Panc1 (cell line): ENCODE results near the gene PCDH1.

ENCODE experiments used
- TF ChIP-seq, protein P1 (sequence below): fragments of 450-650 bp; IDR thresholded peaks from 2 replicates; pipeline ENCODE4 v1.5.1; 2017; ENCODE audit warnings: mild to moderate bottlenecking
- TF ChIP-seq, protein P2 (sequence below), 2 experiments: IDR thresholded peaks; 2 replicates each; pipeline ENCODE4 v1.6.1; 2011 to 2012; ENCODE audit warnings: low read depth in 2 of 2, control low read depth in 1 of 2, low read length in 1 of 2, mild to moderate bottlenecking in 1 of 2, moderate library complexity in 1 of 2; ENCODE audit not compliant: insufficient read depth in 1 of 2

GRCh38 chr5:141865406-141865805 lies 12.8 kb downstream of the PCDH1 start:
- TF ChIP-seq, protein P1, sequence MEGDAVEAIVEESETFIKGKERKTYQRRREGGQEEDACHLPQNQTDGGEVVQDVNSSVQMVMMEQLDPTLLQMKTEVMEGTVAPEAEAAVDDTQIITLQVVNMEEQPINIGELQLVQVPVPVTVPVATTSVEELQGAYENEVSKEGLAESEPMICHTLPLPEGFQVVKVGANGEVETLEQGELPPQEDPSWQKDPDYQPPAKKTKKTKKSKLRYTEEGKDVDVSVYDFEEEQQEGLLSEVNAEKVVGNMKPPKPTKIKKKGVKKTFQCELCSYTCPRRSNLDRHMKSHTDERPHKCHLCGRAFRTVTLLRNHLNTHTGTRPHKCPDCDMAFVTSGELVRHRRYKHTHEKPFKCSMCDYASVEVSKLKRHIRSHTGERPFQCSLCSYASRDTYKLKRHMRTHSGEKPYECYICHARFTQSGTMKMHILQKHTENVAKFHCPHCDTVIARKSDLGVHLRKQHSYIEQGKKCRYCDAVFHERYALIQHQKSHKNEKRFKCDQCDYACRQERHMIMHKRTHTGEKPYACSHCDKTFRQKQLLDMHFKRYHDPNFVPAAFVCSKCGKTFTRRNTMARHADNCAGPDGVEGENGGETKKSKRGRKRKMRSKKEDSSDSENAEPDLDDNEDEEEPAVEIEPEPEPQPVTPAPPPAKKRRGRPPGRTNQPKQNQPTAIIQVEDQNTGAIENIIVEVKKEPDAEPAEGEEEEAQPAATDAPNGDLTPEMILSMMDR = no peak
- TF ChIP-seq, protein P2, sequence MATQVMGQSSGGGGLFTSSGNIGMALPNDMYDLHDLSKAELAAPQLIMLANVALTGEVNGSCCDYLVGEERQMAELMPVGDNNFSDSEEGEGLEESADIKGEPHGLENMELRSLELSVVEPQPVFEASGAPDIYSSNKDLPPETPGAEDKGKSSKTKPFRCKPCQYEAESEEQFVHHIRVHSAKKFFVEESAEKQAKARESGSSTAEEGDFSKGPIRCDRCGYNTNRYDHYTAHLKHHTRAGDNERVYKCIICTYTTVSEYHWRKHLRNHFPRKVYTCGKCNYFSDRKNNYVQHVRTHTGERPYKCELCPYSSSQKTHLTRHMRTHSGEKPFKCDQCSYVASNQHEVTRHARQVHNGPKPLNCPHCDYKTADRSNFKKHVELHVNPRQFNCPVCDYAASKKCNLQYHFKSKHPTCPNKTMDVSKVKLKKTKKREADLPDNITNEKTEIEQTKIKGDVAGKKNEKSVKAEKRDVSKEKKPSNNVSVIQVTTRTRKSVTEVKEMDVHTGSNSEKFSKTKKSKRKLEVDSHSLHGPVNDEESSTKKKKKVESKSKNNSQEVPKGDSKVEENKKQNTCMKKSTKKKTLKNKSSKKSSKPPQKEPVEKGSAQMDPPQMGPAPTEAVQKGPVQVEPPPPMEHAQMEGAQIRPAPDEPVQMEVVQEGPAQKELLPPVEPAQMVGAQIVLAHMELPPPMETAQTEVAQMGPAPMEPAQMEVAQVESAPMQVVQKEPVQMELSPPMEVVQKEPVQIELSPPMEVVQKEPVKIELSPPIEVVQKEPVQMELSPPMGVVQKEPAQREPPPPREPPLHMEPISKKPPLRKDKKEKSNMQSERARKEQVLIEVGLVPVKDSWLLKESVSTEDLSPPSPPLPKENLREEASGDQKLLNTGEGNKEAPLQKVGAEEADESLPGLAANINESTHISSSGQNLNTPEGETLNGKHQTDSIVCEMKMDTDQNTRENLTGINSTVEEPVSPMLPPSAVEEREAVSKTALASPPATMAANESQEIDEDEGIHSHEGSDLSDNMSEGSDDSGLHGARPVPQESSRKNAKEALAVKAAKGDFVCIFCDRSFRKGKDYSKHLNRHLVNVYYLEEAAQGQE (IDR thresholded peaks at IDR 0.05; ENCODE audit: insufficient read depth in 1 of 2, low read depth in 2 of 2, low read length in 1 of 2) = no peak
